RKO (cell line): ENCODE results near the gene C4orf33.
"Not testable (repeated sequence)": the region's sequence is repeated elsewhere in the genome, so short reads cannot be mapped to it uniquely, and the experiment has no call there.

Experiments
- DNase-seq: peaks from one replicate; pipeline ENCODE4 v3.0.0-alpha.2; 2016; ENCODE audit warnings: low spot score

The C4orf33 gene, protein sequence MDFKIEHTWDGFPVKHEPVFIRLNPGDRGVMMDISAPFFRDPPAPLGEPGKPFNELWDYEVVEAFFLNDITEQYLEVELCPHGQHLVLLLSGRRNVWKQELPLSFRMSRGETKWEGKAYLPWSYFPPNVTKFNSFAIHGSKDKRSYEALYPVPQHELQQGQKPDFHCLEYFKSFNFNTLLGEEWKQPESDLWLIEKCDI

DNA sequence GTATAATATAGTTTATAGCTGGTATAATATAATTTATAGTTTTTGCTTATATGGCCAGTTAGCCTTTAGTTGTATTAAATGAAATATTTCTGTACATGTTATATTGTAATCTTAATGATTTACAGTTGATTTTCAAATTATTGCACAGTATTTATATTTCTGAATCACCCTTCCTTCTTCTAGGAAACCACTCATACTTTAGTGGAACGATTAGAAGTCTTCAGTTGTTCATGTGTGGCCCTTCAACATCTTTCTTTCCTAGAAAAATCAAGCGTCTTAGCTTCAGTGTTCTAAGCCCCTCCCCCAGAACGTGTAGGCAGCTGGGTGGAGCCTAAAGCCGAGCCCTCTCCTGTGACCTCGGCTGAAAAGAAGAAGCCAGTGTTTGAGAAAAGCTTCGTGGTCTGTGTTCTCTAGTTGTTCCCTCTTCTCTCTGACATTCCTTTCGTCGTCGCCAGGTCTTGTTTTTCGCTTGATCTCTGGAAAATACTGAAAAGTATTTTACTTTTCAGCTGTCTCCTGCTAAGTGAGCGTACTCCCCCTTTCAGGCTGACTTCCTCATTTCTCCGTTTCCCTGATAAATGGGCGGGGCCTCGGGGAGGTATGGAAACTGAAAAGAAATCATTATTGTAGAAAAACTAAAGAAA lies at the start of gene C4orf33:
Gene C4orf33 (plus strand): TSS at position 342 of the 644 bp plus-strand sequence. CDS start 6,459 bp downstream, outside the sequence.
- peak; percentile 87 for DNase-seq

DNA sequence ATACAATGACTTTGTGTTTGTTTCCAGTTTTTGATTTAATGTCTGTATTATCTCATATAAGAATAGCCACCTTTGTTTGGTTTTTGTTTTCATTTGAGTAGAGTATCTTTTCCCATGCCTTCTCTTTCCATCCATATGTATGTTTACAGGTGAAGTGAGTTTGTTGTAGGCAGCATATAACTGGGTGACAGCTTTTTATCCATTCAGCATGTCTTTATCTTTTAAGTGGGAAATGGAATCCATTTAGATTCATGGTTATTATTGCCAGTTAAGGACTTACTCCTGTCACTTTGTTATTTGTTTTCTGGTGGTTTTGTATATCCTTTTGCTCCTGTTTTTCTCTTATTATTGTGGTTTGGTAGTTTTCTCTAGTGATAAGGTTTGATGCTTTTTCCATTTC lies 36.9 kb upstream of the C4orf33 start:
- no peak for DNase-seq

DNA sequence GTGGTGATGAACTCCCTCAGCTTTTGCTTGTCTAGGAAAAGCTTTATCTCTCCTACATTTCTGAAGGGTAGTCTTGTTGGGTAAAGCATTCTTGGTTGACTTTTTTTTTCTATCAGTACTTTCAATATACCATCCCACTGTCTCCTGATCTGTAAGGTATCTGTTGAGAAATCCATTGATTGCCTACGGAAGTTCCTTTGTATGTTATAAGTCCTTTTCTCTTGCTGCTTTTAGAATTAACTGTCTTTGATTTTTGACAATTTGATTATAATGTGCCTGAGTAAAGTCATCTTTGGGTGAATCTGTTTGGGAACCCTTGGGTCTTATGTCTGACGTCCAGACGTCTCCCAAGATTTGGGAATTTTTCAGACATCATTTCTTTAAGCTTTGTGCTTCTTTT lies 33.4 kb upstream of the C4orf33 start:
- no peak for DNase-seq

DNA sequence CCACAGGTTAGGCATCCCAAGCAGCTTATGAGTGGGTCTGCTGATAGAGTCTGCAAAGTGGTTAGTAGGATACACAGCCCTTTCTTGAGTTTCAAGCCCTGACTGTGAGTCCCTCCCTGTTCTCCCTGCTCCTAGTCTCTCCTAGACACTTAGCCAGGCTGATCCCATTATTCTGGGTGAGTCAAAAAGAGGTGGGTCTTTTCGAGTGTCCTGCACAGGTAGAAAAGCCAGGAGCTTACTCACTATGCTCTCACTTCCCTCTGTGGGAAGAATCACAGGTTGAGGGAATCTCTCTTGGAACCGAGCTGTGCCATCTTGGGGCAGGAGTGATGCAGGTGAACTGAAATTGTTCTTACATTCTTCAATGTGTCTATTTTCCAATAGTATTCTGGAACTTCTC lies 32.3 kb upstream of the C4orf33 start:
- DNase-seq = no peak

DNA sequence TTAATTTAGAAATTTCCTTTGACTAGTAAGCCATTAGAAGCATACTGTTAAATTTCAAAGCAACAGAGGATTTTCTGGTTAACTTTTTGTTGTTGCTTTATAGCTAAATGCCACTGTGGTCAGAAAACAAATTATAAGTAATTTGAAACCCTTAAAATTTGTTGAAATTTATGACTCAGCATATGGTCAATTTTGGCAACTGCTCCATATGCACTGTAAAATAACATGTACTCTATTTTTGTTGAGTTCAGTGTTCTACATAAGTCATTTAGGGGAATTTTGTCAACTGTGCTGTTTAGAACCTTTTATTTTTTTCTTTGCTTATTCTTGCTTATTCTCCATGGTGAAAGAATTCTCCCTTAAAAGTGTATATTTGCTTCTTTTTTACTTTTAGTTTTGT lies 31.2 kb upstream of the C4orf33 start:
- DNase-seq = no peak

DNA sequence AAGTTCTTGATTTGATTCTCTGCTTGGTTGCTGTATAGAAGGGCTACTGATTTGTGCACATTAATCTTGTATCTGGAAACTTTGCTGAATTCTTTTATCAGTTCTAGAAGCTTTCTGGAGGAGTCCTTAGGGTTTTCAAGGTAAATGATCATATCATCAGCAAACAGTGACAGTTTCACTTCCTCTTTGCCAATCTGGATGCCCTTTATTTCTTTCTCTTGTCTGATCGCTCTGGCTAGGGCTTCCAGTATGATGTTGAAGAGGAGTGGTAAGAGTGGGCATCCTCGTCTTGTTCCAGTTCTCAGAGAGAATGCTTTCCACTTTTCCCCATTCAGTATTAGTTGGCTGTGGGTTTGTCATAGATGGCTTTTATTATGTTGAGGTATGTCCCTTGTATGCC lies 26.4 kb upstream of the C4orf33 start:
- DNase-seq = not testable (repeated sequence)

DNA sequence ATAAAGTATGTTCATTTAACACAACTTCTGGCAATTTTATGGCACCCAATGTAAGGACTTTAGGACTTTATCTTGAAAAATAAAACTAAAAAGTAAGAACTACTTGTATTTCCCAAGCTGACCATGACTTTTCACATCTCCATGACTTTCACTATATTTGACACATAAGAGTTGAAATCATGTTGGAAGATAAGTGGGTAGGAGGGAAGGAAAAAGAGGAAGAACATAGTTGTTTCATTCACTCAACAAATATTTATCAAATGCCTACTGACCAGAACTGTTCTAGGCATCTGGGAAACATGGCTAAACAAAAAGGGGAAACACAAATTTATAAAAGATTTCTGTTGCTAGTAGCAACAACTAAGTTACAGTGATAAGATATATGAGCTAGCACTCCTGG lies 18.6 kb upstream of the C4orf33 start:
- no peak for DNase-seq

DNA sequence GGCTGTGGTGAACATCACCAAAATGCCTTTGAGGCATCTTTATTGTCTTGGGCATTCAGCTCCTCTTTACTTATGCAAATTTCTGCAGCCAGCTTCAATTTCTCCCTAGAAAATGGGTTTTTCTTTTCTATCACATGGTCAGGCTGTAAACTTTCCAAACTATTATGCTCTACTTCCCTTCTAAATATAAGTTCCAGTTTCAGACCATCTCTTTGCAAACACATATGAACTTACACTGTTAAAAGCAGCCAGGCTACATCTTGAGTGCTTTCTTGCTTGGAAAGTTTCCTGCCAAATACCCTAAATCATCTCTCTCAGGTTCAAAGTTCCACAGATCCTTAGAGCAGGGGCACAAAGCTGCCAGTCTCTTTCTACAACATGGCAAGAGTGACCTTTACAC lies 15.8 kb upstream of the C4orf33 start:
- no peak for DNase-seq

DNA sequence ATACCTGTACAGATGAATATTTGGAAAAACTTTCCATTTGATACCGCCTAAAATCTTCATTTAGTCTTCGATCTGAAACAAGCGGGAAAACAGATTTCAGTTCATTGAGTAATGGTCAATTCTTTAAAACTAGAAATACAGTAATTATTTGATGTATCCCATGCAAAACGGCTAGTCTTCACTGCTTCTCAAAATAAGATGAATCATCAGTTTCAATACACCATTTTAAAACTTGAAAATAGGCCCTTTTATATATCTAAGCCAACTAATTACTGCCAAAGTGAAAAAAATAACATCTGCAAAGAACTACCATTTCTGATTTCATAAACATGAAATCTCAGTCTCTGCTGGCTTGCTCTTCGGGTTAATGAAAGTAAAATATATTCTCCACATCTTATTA lies 13.7 kb upstream of the C4orf33 start:
- DNase-seq = no peak

DNA sequence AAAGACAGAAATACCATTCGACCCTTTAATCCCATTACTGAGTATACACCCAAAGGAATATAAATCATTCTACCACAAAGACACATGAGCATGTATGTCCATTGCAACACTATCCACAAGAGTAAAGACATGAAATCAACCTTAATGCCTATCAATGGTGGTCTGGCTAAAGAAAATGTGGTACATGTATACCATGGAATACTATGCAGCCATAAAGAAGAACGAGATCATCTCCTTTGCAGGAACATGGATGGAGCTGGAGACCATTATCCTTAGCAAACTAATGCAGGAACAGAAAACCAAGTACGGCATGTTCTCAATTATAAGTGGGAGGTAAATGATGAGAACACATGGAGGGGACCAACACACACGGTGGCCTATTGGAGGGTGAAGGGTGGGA lies 10.5 kb upstream of the C4orf33 start:
- DNase-seq = no peak

DNA sequence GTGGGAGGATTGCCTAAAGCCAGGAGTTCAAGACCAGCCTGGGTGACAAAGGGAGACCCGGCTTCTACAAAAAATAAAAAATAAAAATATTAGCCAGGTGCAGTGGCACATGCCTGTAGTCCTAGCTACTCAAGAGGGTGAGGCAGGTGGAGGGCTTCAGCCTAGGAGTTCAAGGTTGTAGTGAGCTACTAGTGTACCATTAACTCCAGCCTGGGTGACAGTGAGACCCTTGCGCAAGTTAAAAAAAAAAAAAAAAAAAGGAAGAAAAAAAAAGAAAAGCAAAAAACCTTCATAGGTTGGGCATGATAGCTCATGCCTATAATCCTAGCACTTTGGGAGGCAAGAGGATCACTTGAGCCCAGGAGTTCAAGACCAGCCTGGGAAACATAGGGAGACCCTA lies 8.4 kb upstream of the C4orf33 start:
- DNase-seq = no peak

DNA sequence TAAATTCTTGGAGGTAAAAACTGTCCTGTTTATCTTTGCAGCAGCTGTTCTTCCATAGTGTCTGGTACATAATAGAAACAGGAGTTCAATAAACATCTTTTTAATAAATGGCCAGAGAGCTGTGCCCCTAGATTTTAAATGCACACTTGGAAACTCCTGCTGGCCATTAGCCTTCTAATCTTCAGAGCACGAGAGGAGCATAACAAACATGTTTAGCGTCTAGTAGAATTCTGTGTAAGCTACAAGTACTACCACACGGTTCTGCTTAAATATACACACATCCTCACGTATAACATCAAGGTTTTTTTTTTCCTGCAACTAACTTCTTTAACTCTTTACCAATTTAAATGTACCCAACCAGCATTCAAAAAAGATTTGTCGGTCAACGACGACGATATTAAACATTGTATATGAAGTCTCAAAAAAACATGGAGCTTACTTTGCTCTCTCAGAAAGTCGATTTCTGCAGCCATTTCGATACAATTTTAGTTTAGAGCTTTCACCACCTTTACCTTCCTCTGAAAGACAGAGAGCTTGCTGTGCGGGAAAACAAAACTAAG lies 3.2 kb upstream of the C4orf33 start:
- DNase-seq = peak; percentile 56

DNA sequence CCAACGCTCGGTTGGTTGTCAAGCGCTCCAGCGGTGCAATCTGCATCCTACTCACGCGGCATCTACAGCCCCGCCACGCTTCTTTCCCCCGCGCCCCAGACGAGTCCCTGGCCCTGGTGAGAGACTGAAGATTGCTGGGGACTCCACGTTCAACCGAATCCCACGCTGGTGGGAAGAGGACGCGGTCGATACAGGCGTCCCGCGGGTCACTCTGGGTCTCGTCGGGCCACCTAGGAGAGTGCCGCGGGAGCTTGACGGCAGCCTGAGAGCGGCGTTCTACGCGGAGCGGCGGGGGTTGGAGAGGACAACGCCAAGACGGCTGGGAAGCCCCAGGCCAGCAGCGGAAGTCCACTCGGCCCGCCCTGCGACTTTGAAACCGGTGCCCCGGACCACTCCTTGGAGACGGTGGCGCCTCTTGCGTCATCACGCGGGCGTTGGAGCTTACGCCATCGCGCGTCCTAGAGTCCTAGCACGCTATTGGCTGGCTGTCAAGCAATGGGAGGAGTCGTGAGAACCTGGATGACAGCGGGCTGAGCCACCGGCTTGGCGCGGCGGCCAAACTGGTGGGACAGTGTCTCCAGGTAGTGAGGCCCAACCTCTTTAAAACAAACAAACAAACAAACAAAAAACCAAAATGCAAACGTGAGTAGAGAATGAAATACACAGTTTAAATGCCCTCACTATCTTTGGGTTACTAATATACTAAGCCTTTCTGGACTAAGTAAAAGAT lies 2.6 kb upstream of the C4orf33 start, which contains the start of gene SCLT1:
Gene SCLT1 (minus strand): TSS at position 349 of the 730 bp plus-strand sequence. CDS start 436 bp downstream, outside the sequence.
- peak; percentile 99 for DNase-seq

DNA sequence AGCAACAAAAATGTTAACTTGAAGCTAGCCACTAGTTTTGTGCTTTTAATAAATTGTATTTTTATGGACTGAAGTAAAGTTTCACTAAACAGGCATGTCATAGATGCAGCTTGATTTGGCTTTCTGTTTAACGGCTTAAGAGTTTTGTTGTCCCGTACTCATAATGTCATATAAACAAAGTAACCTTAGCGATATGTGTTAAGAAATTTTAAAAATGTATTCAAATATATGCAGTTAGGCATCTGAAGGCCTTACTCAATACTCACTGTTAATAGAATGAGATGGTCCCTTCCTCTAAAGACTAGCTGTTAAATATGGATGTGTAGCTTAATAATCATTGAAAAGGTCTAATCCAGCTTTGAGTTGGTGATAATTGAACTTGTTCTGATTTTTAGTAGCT lies 1.6 kb upstream of the C4orf33 start:
- peak; percentile 53 for DNase-seq

DNA sequence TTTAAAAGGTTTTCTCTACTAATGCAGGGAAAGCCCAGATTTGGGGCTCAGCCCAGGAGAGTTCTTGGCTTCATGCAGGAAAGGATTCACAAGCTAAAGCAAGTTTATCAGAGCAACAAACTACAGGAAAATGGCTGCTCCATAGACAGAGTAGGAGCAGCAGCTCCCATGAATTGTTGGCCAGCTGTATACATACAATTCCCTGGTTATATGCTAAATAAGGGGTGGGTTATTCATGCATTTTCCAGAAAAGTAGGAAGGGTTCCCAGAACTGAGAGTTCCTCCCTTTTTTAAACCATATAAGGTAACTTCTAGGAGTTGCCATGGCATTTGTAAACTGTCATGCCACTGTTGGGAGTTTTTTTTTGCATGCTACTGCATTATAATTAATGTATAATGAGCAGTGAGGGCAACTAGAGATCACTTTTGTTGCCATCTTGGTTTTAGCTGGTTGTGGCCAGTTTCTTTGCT lies 2.6 kb downstream of the C4orf33 start:
- no peak for DNase-seq

DNA sequence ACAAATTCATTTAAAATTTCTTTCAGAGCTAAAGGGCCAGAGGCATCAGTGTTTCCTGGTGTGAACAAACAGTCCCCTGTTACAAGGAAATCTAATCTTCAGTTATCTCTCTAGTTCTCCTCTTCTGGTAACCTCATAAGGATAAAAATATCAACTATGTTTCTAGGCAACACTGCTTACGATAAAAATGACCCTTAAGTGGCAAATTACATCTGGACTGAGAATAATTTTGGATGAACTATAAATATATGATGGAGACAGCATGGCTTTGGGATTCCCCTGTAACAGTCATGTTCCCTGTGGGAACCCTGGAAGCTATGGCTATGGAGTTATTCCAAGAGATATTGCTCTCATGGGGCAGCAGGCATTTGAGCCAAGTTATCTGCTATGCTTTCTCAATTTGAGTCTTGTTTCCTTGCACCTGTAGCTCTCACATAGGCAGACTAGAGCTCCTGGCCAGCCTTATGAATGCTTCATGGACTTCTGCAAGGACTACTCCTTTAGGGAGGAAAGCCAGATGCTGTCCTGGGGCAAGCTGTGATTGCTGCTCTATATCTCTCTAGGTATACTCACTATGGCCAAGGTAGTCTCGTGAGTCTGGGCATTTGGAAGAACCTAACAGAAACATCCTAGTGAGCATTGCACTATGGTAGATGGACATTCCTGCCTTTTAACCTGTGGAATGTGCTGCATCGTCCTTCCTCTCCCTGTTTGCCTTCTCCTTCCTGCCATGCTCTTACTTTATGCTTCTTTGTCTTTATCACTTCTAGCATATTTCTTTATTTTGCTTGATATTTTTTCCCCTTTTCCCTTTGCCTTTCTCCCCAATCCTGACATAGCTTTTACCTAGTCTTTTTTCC lies 14.2 kb downstream of the C4orf33 start:
- DNase-seq = no peak

DNA sequence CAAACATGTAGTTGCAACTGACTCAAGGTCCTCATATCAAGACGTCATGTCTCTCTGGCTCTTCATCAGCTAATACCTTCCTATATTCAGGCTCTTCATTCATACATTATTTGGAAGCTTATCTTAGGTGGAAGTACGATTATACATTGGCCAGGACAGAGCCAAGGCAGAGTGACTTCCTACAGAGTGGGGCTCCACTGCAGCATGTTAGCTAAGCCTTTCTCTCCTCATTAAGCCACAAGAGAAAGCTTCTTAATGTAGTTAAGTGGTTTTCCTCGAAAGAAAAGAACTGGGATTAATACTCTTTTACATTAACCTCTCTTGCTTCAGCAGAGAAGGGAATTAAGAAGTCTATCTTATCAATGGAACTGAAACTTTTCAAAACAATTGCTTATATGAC lies 15.0 kb downstream of the C4orf33 start:
- no peak for DNase-seq

DNA sequence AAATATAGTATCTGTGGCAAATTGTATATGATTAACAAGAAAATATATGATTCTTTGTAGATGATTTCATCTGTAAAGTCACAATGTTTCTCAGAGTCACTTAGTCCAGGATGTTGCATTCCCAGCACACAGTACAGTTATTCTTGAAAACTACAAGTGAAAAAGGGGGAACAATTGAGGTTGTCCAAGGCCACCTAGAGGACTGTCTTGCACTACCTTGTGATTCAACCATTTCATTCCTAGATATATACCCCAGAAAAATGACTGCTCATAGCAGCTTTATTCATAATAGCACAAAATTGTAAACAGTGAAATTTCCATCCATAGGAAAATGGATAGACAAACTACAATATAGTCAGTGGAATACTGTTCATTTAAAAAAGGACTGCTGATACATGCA lies 16.0 kb downstream of the C4orf33 start:
- DNase-seq = peak; percentile 22

DNA sequence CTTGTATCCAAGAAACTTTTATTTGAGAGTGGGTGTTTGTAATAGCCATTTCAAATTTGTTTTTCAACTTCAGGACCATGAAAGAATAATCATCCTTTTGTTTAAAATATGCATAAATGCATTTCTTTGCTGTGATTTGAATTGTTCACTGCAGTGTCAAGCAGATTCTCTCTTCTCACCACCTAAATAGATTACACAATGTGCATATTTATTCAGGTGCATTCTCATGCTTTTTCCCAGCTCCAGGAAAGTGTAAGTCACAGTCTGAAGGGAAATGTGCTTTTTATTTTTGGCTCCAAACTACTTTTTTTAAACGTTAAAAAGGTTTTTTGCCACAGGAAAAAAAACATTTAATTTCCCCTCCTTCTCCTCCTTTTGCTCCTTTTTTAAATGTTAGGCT lies 17.5 kb downstream of the C4orf33 start:
- DNase-seq = no peak

DNA sequence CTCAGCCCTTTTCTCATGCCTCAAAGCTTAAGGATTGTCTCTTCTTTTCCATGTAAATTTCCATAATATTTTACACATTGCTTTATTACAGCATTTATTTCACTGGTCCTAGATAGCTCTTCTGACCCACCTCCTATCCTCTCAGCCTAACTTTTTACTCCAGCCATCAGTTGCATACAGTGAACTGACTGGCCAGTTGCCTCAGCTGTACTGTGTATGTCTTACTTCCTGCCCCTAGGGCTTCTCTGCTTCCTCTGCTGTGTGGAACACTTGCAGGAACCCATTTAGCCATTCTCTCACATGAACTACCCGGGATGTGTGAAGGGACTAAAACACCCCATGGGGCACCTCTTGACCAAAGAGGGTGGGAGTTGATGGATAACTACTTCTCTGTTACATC lies 18.0 kb downstream of the C4orf33 start:
- DNase-seq = no peak

DNA sequence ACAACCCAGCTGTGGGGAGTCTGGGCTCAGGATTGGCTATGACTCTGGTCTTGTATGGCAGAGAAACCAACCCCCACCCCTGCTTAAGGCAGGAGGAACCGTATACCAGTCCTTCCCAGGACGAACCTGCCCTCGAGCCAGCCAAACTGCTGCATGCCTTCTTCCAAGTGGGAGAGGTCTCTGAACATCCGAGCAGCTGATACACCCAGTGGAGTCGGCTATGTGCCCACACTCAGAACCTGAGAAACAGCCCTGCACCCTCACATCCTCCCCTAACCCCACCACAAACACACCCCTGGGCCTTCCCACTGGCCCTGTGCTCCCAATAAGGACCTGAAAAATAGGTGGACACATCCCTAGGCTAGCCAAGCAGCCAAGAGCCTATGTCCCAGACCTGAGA lies 21.8 kb downstream of the C4orf33 start:
- DNase-seq = no peak

DNA sequence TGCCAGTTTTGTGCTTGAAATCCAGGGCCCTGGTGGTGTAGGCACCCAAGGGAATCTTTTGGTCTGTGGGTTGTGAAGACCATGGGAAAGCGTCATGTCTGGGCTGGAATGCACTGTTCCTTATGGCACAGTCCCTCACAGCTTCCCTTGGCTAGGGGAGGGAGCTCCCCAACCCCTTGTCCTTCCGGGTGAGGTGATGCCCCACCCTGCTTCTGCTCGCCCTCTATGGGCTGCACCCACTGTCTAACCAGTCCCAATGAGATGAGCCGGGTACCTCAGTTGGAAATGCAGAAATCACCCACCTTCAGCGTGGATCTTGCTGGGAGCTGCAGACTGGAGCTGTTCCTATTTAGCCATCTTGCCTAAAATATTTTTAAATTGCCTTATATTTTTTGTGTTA lies 30.7 kb downstream of the C4orf33 start:
- DNase-seq = not testable (repeated sequence)
